Stomach (tissue), 9 donors: ENCODE results near the gene ECI1. TPM values are rescaled to one million over a fixed set of nuclear protein-coding genes. Genes with fewer than 3 reads are reported as not detected.

Source experiments
- DNase-seq, 2 donors: peaks; one replicate each; pipeline versions ENCODE4 v3.0.0 to v3.0.0-alpha.2; 2013 to 2019
- H3K27ac ChIP-seq, 5 donors: fragments of 200-600 bp in 4 of 5; sonication (generic) in 4 of 5; one replicate each; pipeline ENCODE4 v1.5.1; 2013 to 2019; ENCODE audit warnings: mild to moderate bottlenecking in 1 of 5, moderate library complexity in 1 of 5
- H3K27me3 ChIP-seq, 3 donors: fragments of 200-600 bp; sonication (generic); one replicate each; pipeline ENCODE4 v1.5.1; 2017 to 2019; ENCODE audit warnings: mixed run types in 1 of 3
- H3K36me3 ChIP-seq, 4 donors: fragments of 200-600 bp; sonication (generic); 1 replicate in 3 of 4; 2 replicates in 1 of 4; pipeline ENCODE4 v1.5.1; 2016 to 2019
- H3K4me1 ChIP-seq, 4 donors: fragments of 200-600 bp; sonication (generic); one replicate each; pipeline ENCODE4 v1.5.1; 2016 to 2019
- H3K4me3 ChIP-seq, 4 donors: fragments of 200-600 bp; sonication (generic) in 3 of 4; one replicate each; pipeline ENCODE4 v1.5.1; 2016 to 2019; ENCODE audit warnings: mild to moderate bottlenecking in 1 of 4
- H3K9me3 ChIP-seq, 4 donors: fragments of 200-600 bp; sonication (generic); one replicate each; pipeline ENCODE4 v1.5.1; 2016 to 2019
- CTCF ChIP-seq, 7 experiments: fragments of 450-650 bp in 4 of 7; fragments of 200-600 bp in 3 of 7; sonication (generic) in 3 of 7; IDR thresholded peaks; one replicate each; pipeline ENCODE4 v1.5.1; 2016 to 2019; ENCODE audit warnings: antibody characterized with exemption in 7 of 7, control low read depth in 2 of 7, mild to moderate bottlenecking in 1 of 7
- EP300 ChIP-seq: sonication (generic); formaldehyde crosslinking; IDR thresholded peaks from one replicate; pipeline ENCODE4 v1.6.1; 2017; ENCODE audit warnings: antibody characterized with exemption
- POLR2A ChIP-seq, 4 donors: fragments of 450-650 bp; IDR thresholded peaks; one replicate each; pipeline ENCODE4 v1.6.1; 2016; ENCODE audit warnings: antibody characterized with exemption in 4 of 4, control low read depth in 2 of 4, mild to moderate bottlenecking in 1 of 4, moderate library complexity in 1 of 4
- POLR2AphosphoS5 ChIP-seq, 3 donors: sonication (generic); formaldehyde crosslinking; IDR thresholded peaks; one replicate each; pipeline ENCODE4 v1.6.1; 2016; ENCODE audit warnings: antibody characterized with exemption in 3 of 3
- WGBS, 5 donors: extraction: QIAGEN DNeasy Blood & Tissue Kit in 3 of 5; methylation state at CpG; one replicate each; pipeline versions ENCODE4 v1.1.5 to v1.1.7; 2013 to 2018; 5-methylcytosine and 5-hydroxymethylcytosine counted together
- intact Hi-C: fragments of 100-400 bp; cut with DNase I; formaldehyde crosslinking; loops from one replicate; pipeline ENCODE4 v1.15.1; 2023; ENCODE audit warnings: low total_unique reads
- polyA plus RNA-seq, 3 donors: library from polyadenylated mRNA; stranded (reverse); fragments of 200-250 nt; gene quantifications; one replicate each; pipeline ENCODE4 v1.2.3, GENCODE V29; 2013
- total RNA-seq, 5 donors: library from RNA; depleted of rRNA; stranded (reverse); fragments of >200 nt; gene quantifications; one replicate each; pipeline versions ENCODE4 v1.1.0 to v1.2.3, GENCODE V29; 2014 to 2016
- donor health status: healthy with polysubstance abuse.
- donor health status: Bipolar disorder and iron deficiency.
- donor health status: healthy.

The ECI1 gene
- total and polyA plus RNA-seq, 8 donors = 20.4 to 234 (median 107) TPM

GRCh38 chr16:2237493-2238149 is 13.8 kb downstream of the ECI1 start:
- no peak overlapping the region for H3K4me3 ChIP-seq
- 11 to 17% (median 13%) methylated on average over 33 to 65 of the region's 65 CpGs; no CpG with 5 or more reads in 1 of the 5 donors for WGBS, 5 donors
- peak in 1 of 2 donors; percentile 47 for DNase-seq

GRCh38 chr16:2237102-2237482 is 14.3 kb downstream of the ECI1 start:
- 3 to 8% (median 7%) methylated on average over 20 to 40 of the region's 40 CpGs for WGBS, 5 donors
- H3K9me3 ChIP-seq = no peaks in the 10 kb centered on the region
- peaks cover 18 to 32% (median 24%) of the 10 kb centered on the region in 4 donors for H3K4me1 ChIP-seq
- H3K27ac ChIP-seq = no peak overlapping the region
- peak overlapping the region in 3 of 4 donors; percentile 22 to 34 (median 25) for H3K4me3 ChIP-seq
- peaks cover 32 to 66% (median 62%) of the 10 kb centered on the region in 4 donors for H3K36me3 ChIP-seq
- H3K27me3 ChIP-seq = peaks cover 5 to 45% (median 28%) of the 10 kb centered on the region in 3 donors
- TF ChIP-seq POLR2A (IDR thresholded peaks at IDR 0.05) (no peak), EP300 (no peak), CTCF (IDR thresholded peaks at IDR 0.05) (no peak), POLR2AphosphoS5 (IDR thresholded peaks at IDR 0.05) (no peak)
- intact Hi-C loops = no loop called here
- DNase-seq = no peak

More at GRCh38 chr16:2237493-2238149, 13.8 kb downstream of the ECI1 start:
- Histone ChIP-seq H3K4me1 (peaks cover 18 to 32% (median 24%) of the 10 kb centered on the region in 4 donors), H3K27me3 (peaks cover 5 to 45% (median 28%) of the 10 kb centered on the region in 3 donors), H3K9me3 (no peaks in the 10 kb centered on the region), H3K27ac (no peak overlapping the region), H3K36me3 (peaks cover 31 to 66% (median 62%) of the 10 kb centered on the region in 4 donors)
- TF ChIP-seq CTCF (IDR thresholded peaks at IDR 0.05) = no peak
- no peak for TF ChIP-seq EP300
- no peak for TF ChIP-seq POLR2A (IDR thresholded peaks at IDR 0.05)
- no peak for TF ChIP-seq POLR2AphosphoS5 (IDR thresholded peaks at IDR 0.05)
- intact Hi-C loops = no loop called here

GRCh38 chr16:2236337-2237101 is 14.9 kb downstream of the ECI1 start, which contains the start of gene DNASE1L2:
Gene DNASE1L2, plus strand, starts transcription at chr16:2236444. Its CDS starts 373 bp downstream, at chr16:2236817.
- TF ChIP-seq EP300 (no peak), POLR2A (IDR thresholded peaks at IDR 0.05) (no peak), CTCF (IDR thresholded peaks at IDR 0.05) (no peak), POLR2AphosphoS5 (IDR thresholded peaks at IDR 0.05) (no peak)
- Histone ChIP-seq H3K27ac (no peak within 1 kb of the TSS), H3K27me3 (peaks cover 5 to 45% (median 28%) of the 10 kb centered on the region in 3 donors), H3K4me1 (peaks cover 18 to 32% (median 24%) of the 10 kb centered on the region in 4 donors), H3K9me3 (no peaks in the 10 kb centered on the region), H3K36me3 (peaks cover 38 to 66% (median 62%) of the 10 kb centered on the region in 4 donors), H3K4me3 (peak within 1 kb of the TSS; percentile 9 to 34 (median 24))
- WGBS, 5 donors = 2 to 11% (median 7%) methylated on average over 25 to 64 of the region's 64 CpGs
- peak; percentile 47 to 73 for DNase-seq
- intact Hi-C loops = no loop called here

- peak overlapping the region in 1 of 4 donors; percentile 34 for H3K4me3 ChIP-seq
- TF ChIP-seq POLR2A (IDR thresholded peaks at IDR 0.05) (no peak), CTCF (IDR thresholded peaks at IDR 0.05) (no peak), POLR2AphosphoS5 (IDR thresholded peaks at IDR 0.05) (no peak)
- peaks cover 5 to 45% (median 28%) of the 10 kb centered on the region in 3 donors for H3K27me3 ChIP-seq
- 62 to 74% (median 69%) methylated on average over 16 to 19 of the region's 19 CpGs for WGBS, 5 donors
- no peak overlapping the region for H3K27ac ChIP-seq
- intact Hi-C loops = no loop called here
- no peaks in the 10 kb centered on the region for H3K9me3 ChIP-seq
- DNase-seq = no peak
- H3K4me1 ChIP-seq = peaks cover 18 to 32% (median 24%) of the 10 kb centered on the region in 4 donors
- peaks cover 43 to 67% (median 62%) of the 10 kb centered on the region in 4 donors for H3K36me3 ChIP-seq
These were observed 15.6 kb downstream of the ECI1 start for GRCh38 chr16:2235695-2236336.
